Inflammatory macrophage treated with lipopolysaccharide for 4 hours (primary cell): ENCODE data around the gene SLAIN2.
"Not testable (repeated sequence)": the region's sequence is repeated elsewhere in the genome, so short reads cannot be mapped to it uniquely, and the experiment has no call there.

Source experiments
- DNase-seq: peaks from one replicate; pipeline ENCODE4 v3.0.0-alpha.2; 2020

Gene SLAIN2

GRCh38 chr4:48340965-48341775 lies at the start of gene SLAIN2:
TSS of gene SLAIN2 (plus strand) at chr4:48341529. CDS start at chr4:48341740, 211 bp downstream.
- peak; percentile 99 for DNase-seq

GRCh38 chr4:48292218-48292790 lies 49.0 kb upstream of the SLAIN2 start:
- DNase-seq, result not testable (repeated sequence)

DNA sequence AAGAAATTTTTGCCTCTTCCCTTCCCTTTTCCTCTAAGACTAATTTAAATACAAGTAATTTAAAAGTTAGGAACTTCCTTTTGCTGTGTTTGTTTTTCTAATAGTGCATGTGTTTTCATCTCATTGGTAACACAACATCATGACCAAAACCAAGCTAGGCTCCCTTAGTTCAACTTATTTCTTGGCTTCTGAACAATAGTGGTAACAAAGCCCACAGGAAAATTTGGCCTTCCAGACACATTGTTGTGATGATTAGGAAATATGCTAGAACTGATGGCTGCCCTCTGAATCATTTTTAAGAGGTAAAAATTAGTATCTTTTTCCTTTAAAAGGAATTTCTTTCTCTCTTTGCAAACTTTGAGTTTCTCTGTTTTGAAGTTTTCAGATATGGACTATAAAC lies 46.2 kb upstream of the SLAIN2 start:
- DNase-seq, result no peak

DNA sequence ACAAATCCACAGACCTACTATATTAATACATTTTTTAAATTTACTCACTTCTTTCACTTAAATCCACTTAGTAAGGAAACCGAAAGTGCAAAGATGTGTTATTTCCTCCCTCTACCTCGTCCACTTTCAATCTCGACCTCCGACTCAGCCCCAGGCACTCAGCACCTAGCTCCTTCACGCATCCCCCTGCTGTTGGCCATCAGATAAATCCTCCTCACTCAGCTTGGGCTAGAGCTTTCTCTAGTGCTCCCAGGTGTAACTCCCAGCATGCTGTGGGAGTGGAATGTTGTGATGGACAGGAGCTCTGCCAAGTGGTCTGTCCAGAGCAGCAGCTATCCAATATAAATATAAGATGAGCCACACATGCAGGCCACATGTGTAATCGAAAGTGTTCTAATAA lies 45.0 kb upstream of the SLAIN2 start:
- DNase-seq, result no peak

DNA sequence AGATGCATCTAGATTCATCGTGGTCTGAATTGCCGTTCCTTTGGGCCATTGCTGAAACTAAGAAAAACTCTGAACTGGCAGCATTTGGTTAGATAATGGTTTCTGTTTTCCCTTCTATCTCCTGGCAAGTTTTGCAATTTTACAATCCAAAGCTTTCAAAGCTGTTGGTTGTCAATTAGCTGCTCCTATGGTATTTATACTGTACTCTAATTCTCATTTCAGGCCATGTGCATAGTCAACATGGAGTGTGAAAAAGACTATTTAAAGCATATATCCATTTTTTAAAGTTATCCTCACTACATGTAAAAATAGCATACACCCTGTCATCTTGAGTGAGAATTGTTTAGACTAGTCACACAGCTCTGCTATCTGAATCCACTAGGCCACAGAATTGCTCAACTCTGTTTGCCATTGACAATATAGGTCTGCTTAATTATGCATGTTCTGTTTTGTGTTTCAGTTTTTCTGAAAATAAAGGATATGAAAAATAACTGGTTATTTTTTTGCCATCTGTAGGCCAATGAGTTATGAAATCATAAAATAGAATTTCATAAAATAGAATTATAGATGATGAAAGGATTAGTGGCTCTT lies 44.0 kb upstream of the SLAIN2 start:
- no peak for DNase-seq

- no peak for DNase-seq
Measured at GRCh38 chr4:48299560-48299959, 41.8 kb upstream of the SLAIN2 start.

- no peak for DNase-seq
Measured at GRCh38 chr4:48300004-48300403, 41.3 kb upstream of the SLAIN2 start.

DNA sequence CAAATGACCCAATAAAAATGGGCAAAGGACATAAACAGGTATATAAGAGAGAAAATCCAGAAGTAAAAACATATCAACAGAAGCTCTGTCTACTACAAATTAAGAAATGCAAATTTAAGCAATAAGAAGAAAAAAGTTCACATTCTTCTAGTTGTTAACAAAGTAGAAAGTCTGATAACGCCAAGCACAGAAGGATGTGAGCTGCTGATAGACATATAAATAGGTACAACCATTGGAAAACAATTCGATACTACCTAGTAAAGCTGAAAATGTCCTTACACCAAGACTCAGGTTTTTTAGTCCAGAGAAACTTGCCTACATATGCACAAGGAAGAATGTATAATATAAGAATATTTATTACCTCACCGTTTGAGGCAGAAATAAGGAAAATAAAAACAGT lies 35.8 kb upstream of the SLAIN2 start:
- no peak for DNase-seq

DNA sequence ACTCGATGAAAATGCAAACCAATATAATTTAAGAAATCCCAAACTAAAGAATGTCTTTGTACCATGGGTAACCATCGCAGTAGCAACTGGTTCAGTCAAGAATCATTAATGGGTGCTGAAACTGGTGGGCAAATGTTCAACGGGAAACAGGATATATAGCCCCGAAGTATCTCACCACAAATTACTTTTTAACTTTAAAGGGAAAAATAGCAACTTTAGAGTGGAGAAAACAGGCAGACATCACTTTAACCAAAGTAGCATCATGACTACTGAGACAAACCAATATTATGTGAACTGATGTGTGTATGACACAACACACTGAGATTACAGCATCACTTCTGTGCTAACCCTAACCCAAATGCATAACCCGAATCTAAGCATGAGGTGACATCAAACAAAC lies 33.8 kb upstream of the SLAIN2 start:
- no peak for DNase-seq

DNA sequence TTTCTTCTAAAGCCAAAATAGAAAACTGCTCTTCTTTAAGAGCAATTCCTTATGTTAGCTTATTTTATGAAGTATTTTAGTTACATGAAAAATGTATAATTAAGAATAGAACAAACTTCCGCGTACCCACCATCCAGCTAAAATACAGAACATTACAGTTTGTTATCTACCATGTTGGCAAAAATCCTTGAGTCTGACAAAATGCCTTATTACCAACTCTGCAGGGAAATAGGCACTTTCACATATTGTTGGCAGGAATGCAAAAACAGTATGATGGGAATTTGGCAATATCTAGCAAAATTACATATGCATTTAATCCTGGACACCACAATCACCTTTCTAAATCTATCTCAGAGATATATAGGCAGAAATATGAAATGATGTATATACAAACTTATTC lies 32.4 kb upstream of the SLAIN2 start:
- no peak for DNase-seq

GRCh38 chr4:48311896-48312295 lies 29.4 kb upstream of the SLAIN2 start:
- no peak for DNase-seq

GRCh38 chr4:48314746-48315145 lies 26.6 kb upstream of the SLAIN2 start:
- DNase-seq, result not testable (repeated sequence)

DNA sequence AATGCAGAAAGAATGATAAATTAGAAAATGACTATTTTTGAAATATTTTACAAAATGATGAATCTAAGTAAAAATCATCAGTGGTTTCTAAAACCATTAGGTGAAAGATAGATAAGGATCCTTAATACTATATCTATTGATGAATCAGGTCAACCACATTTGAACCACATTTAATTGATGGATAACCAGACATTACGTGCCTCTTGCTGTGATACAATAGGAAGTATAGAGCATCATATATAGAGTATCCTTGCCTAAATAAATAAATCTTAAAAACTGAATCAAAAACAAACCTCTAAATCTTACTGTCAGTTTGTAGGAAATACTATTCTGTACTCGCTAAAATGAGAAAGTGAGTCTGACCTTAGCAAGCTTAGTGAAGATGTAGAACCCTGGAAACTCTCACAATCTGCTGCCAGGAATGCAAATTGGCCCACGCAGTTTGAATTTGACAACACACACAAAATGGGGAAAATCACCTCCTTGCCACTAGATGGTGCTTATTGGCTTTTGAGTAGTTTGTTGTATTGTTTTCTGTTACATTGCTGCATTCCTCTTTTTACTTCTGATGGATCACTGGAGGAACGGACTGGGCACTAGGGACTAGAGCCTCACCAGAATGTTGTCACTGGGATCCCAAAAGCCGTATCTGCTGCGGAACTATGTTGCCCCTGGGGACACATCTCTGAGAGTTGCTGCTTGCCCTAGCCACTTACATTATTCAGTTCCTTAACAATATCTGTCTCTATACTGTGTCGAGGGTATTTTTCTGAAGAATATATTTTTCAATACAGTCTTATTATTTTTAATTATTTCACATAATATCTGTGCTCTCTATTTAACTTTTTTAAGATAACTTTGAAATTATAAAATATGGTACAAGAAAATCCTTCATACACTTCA lies 25.4 kb upstream of the SLAIN2 start:
- DNase-seq, result peak; percentile 72

- DNase-seq, result no peak
Measured at GRCh38 chr4:48321312-48321711, 20.0 kb upstream of the SLAIN2 start.

DNA sequence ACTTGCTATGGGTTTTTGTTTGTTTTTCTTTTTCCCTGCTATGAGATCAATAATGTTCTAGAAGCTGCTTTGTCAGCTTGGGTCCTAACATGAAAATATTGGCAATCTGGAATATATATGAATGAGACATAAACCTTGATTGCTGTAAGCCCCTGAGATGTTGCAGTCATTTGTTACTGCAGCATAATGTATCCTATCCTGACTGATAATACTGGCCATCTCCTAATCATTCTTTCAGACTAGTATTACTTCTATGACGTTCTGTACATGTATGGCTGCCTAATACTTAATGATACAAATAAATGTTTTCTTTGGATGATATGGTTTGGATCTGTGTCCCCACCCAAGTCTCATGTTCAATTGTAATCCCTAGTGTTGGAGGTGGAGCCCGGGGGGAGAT lies 19.3 kb upstream of the SLAIN2 start:
- no peak for DNase-seq

- no peak for DNase-seq
Measured at GRCh38 chr4:48324281-48324680, 17.0 kb upstream of the SLAIN2 start.

DNA sequence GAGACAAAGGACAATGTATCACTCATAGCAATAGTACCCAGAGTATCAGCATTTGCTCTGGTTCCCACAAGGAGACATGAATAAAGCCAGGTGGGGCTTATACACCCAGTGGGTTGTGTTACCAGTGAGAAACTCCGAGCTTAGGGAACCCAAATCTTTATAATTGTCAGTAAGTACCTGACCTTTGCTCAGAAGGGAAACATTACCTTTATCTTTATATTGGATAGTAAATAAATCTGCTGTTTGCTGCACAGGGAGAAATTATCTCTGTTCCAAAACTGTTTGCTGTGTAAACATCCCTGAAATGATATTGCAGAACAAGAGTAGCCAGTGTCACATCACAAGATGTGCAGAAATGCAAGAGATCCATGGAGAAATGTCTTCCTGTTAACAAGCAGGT lies 12.1 kb upstream of the SLAIN2 start:
- DNase-seq, result no peak

- peak; percentile 62 for DNase-seq
Measured at GRCh38 chr4:48329976-48330375, 11.4 kb upstream of the SLAIN2 start.

DNA sequence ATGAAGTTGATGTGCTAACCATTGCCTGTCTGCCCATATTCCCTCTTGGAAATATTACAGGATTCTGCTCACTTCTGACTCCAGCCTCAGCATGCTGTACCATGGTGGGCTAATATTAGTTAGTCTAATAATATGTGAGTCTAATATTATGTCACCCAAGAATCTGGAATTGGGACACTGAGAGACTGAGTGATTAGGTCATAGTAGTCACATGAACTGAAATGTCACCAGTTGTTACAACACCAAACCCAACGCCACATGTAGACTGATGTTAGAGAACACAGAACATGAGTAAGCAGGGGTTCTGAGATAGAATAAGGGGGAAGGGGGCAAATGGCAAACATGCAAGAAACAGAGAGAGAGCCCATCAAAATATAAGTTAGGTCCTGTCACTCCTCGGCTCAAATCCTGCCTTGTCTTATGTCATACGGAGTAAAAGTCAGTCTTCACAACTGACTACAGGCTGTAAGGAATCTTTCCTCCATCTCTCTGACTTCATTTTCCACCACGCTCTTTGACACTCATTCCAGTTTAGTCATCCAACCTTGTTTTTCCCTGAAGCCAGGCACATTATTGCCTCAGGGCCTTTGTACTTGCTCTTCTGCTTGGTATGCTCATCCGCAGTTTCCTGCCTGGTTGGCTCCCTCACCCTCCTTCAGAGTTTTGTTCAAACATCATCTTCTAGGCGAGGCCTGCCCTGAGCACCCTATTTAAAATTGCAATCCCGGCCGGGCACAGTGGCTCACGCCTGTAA lies 9.6 kb upstream of the SLAIN2 start:
- peak; percentile 96 for DNase-seq

DNA sequence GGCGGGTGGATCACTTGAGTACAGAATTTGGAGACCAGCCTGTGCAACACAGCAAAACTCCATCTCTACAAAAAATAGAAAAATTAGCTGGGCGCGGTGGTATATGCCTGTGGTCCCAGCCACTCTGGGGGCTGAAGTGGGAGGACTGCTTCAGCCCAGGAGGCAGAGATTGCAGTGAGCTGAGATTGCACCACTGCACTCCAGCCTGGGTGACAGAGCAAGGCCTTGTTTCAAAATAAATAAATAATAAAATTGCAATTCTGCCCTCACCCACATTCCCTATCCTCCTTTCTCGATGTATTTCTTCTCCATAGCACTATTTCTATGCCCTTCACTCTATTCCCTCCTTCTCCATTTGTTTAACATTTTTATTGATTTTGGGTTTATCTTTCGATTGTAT lies 8.7 kb upstream of the SLAIN2 start:
- no peak for DNase-seq

- no peak for DNase-seq
Measured at GRCh38 chr4:48333587-48333986, 7.7 kb upstream of the SLAIN2 start.

- no peak for DNase-seq
Measured at GRCh38 chr4:48334236-48334635, 7.1 kb upstream of the SLAIN2 start.
